ENCODE measurements around the gene FCAMR. TPM values are rescaled to one million over a fixed set of nuclear protein-coding genes. Genes with fewer than 3 reads are reported as not detected.

FCAMR gene
- total RNA-seq, 2 donors from 2014 or later, result not detected

GRCh38 chr1:207009182-207009850 lies 39.1 kb upstream of the FCAMR start:
- Histone ChIP-seq H3K36me3 (no peaks in the 10 kb centered on the region), H3K27ac (no peak overlapping the region)
- TF ChIP-seq CTCF (IDR thresholded peaks at IDR 0.05), result no peak

GRCh38 chr1:207007352-207008033 lies 37.2 kb upstream of the FCAMR start:
- Histone ChIP-seq H3K4me1 (no peaks in the 10 kb centered on the region), H3K36me3 (no peaks in the 10 kb centered on the region), H3K27me3 (no peaks in the 10 kb centered on the region), H3K9me3 (no peaks in the 10 kb centered on the region), H3K4me3 (no peak overlapping the region), H3K27ac (no peak overlapping the region)
- no peak for DNase-seq (ENCODE audit: low spot score)
- TF ChIP-seq CTCF (IDR thresholded peaks at IDR 0.05), result no peak

More at GRCh38 chr1:207009182-207009850, 39.1 kb upstream of the FCAMR start:
- no peak for DNase-seq (ENCODE audit: low spot score)
- Histone ChIP-seq H3K4me1 (no peaks in the 10 kb centered on the region), H3K4me3 (no peak overlapping the region), H3K9me3 (no peaks in the 10 kb centered on the region), H3K27me3 (no peaks in the 10 kb centered on the region)

GRCh38 chr1:207006914-207007313 lies 36.7 kb upstream of the FCAMR start:
- H3K27ac ChIP-seq, result no peak overlapping the region
- DNase-seq (ENCODE audit: low spot score), result no peak
- no peak for TF ChIP-seq CTCF (IDR thresholded peaks at IDR 0.05)

GRCh38 chr1:207006083-207006482 lies 35.8 kb upstream of the FCAMR start:
- H3K4me3 ChIP-seq, result no peak overlapping the region
- H3K9me3 ChIP-seq, result no peaks in the 10 kb centered on the region
- H3K36me3 ChIP-seq, result no peaks in the 10 kb centered on the region
- no peaks in the 10 kb centered on the region for H3K27me3 ChIP-seq
- no peak overlapping the region for H3K27ac ChIP-seq
- H3K4me1 ChIP-seq, result no peaks in the 10 kb centered on the region
- TF ChIP-seq CTCF (IDR thresholded peaks at IDR 0.05), result no peak
- DNase-seq (ENCODE audit: low spot score), result no peak

More at GRCh38 chr1:207006914-207007313, 36.7 kb upstream of the FCAMR start:
- Histone ChIP-seq H3K4me3 (no peak overlapping the region), H3K36me3 (no peaks in the 10 kb centered on the region), H3K4me1 (no peaks in the 10 kb centered on the region), H3K27me3 (no peaks in the 10 kb centered on the region), H3K9me3 (no peaks in the 10 kb centered on the region)

- no peak for DNase-seq (ENCODE audit: low spot score)
- TF ChIP-seq CTCF (IDR thresholded peaks at IDR 0.05), result peak; percentile 50 to 66
These were observed 34.9 kb upstream of the FCAMR start for GRCh38 chr1:207004931-207005830.

More at GRCh38 chr1:207004931-207005830, 34.9 kb upstream of the FCAMR start:
- H3K36me3 ChIP-seq, result no peaks in the 10 kb centered on the region
- no peaks in the 10 kb centered on the region for H3K4me1 ChIP-seq
- H3K27me3 ChIP-seq, result no peaks in the 10 kb centered on the region
- no peak overlapping the region for H3K4me3 ChIP-seq
- H3K9me3 ChIP-seq, result no peaks in the 10 kb centered on the region
- no peak overlapping the region for H3K27ac ChIP-seq
